HL-60 (cell line): ENCODE results near the gene NR1H4.

Experiments
- DNase-seq, 2 experiments: peaks; one replicate each; pipeline ENCODE4 v3.0.0-alpha.2; 2010 to 2020; ENCODE audit warnings: low read depth in 1 of 2, low spot score in 1 of 2
- H3K27ac ChIP-seq: fragments of 250-450 bp; sonication (Bioruptor Pico); replicated peaks from 2 replicates; pipeline ENCODE4 v1.5.1; 2020; ENCODE audit warnings: mild to moderate bottlenecking, moderate library complexity
- H3K27me3 ChIP-seq: fragments of 250-450 bp; sonication (Bioruptor Pico); 2 replicates; pipeline ENCODE4 v1.5.1; 2021; ENCODE audit warnings: mild to moderate bottlenecking, moderate library complexity; ENCODE audit not compliant: insufficient read depth, poor library complexity, severe bottlenecking
- H3K4me3 ChIP-seq: replicated peaks from 2 replicates; pipeline ENCODE4 v1.5.1; 2011; ENCODE audit warnings: mild to moderate bottlenecking, control low read depth, low read length; ENCODE audit not compliant: insufficient read depth
- CTCF ChIP-seq: IDR thresholded peaks from one replicate; pipeline ENCODE4 v1.5.1; 2011; ENCODE audit warnings: low read length, control low read depth, inconsistent platforms; ENCODE audit not compliant: insufficient read depth
- GABPA ChIP-seq: IDR thresholded peaks from 2 replicates; pipeline ENCODE4 v1.6.1; 2012; ENCODE audit warnings: low read depth
- POLR2AphosphoS5 ChIP-seq: IDR thresholded peaks from 2 replicates; pipeline ENCODE4 v1.6.1; 2012; ENCODE audit warnings: low read depth
- REST ChIP-seq: IDR thresholded peaks from 2 replicates; pipeline ENCODE4 v1.6.1; 2012; ENCODE audit warnings: low read depth; ENCODE audit not compliant: insufficient replicate concordance
- SPI1 ChIP-seq: IDR thresholded peaks from 2 replicates; pipeline ENCODE4 v1.6.1; 2012; ENCODE audit warnings: low read depth, mild to moderate bottlenecking, borderline replicate concordance

Gene NR1H4

GRCh38 chr12:100437038-100437841 is 36.4 kb upstream of the NR1H4 start:
- TF ChIP-seq SPI1 (no peak), POLR2AphosphoS5 (no peak), REST (no peak), CTCF (no peak)
- H3K4me3 ChIP-seq, result no peak overlapping the region

GRCh38 chr12:100439797-100440196 is 33.9 kb upstream of the NR1H4 start:
- H3K4me3 ChIP-seq, result no peak overlapping the region
- H3K27ac ChIP-seq, result no peak overlapping the region
- H3K27me3 ChIP-seq, result no peaks in the 10 kb centered on the region
- no peak for DNase-seq
- no peak for TF ChIP-seq SPI1
- no peak for TF ChIP-seq POLR2AphosphoS5
- TF ChIP-seq CTCF, result no peak
- no peak for TF ChIP-seq REST
- TF ChIP-seq GABPA, result no peak

More at GRCh38 chr12:100437038-100437841, 36.4 kb upstream of the NR1H4 start:
- Histone ChIP-seq H3K27me3 (no peaks in the 10 kb centered on the region), H3K27ac (no peak overlapping the region)
- DNase-seq, result no peak

- H3K27me3 ChIP-seq, result no peaks in the 10 kb centered on the region
- H3K4me3 ChIP-seq, result no peak overlapping the region
- no peak for DNase-seq
- TF ChIP-seq POLR2AphosphoS5 (no peak), REST (no peak), GABPA (no peak), SPI1 (no peak), CTCF (no peak)
- no peak overlapping the region for H3K27ac ChIP-seq
Observed at GRCh38 chr12:100442403-100442802, 31.3 kb upstream of the NR1H4 start.
